Measurements from ENCODE around the gene WFDC8. TPM values are rescaled to one million over a fixed set of nuclear protein-coding genes. Genes with fewer than 3 reads are reported as not detected.

Gene WFDC8
- total RNA-seq, 1 experiment from 2014 or later = not detected

- H3K9me3 Mint-ChIP-seq = peaks cover 3% of the 10 kb centered on the region; the same call in 1 of the 2 replicates
- no peak for ATAC-seq
- no peak for DNase-seq (ENCODE audit: low spot score)
- H3K36me3 Mint-ChIP-seq = no peaks in the 10 kb centered on the region
- no peak within 1 kb of the TSS for H3K4me3 Mint-ChIP-seq
- H3K27ac Mint-ChIP-seq = no peak within 1 kb of the TSS
- TF ChIP-seq CTCF (IDR thresholded peaks at IDR 0.05) = no peak
- H3K27me3 Mint-ChIP-seq (ENCODE audit: low read depth) = no peaks in the 10 kb centered on the region
- H3K4me1 Mint-ChIP-seq = peaks cover 6% of the 10 kb centered on the region
- ChIA-PET POLR2A (no interaction called here), CTCF (interaction anchor here (1.2 to 2.9 kb wide), 5 partner anchors 37 to 401 kb away, joined by 3 to 44 read pairs (median 5); partner anchors contain the start of gene WFDC10A)
Measured at GRCh38 chr20:45539382-45539781, 39.7 kb downstream of the WFDC8 start, which contains the start of gene WFDC6. TSS of gene WFDC6 (minus strand) at chr20:45539482. CDS start at chr20:45539407, 75 bp downstream.

- ChIA-PET CTCF (interaction anchor here (0.6 to 2.9 kb wide), 17 partner anchors 20 to 400 kb away, joined by 3 to 44 read pairs (median 4); partner anchors contain the start of genes SPINT3, WFDC10A and WFDC13), POLR2A (no interaction called here)
- Mint-ChIP-seq H3K27me3 (ENCODE audit: low read depth) (no peaks in the 10 kb centered on the region), H3K9me3 (peaks cover 3% of the 10 kb centered on the region; the same call in 1 of the 2 replicates), H3K36me3 (no peaks in the 10 kb centered on the region), H3K4me1 (peaks cover 6% of the 10 kb centered on the region), H3K4me3 (no peak overlapping the region), H3K27ac (no peak overlapping the region)
- no peak for TF ChIP-seq ZNF317 (CRISPR knock-in tag; IDR thresholded peaks at IDR 0.05; ENCODE audit: borderline replicate concordance, low read depth)
- no peak for TF ChIP-seq HMGXB4 (CRISPR knock-in tag; IDR thresholded peaks at IDR 0.05)
- TF ChIP-seq ERG (CRISPR knock-in tag; IDR thresholded peaks at IDR 0.05) = no peak
- no peak for TF ChIP-seq ATF1 (CRISPR knock-in tag; IDR thresholded peaks at IDR 0.05)
- TF ChIP-seq PREB (CRISPR knock-in tag; IDR thresholded peaks at IDR 0.05; ENCODE audit: borderline replicate concordance) = no peak
- TF ChIP-seq NR1H2 (CRISPR knock-in tag; IDR thresholded peaks at IDR 0.05) = no peak
- ATAC-seq (peak; percentile 89), DNase-seq (ENCODE audit: low spot score) (peak; percentile 60)
Measured at GRCh38 chr20:45538209-45538799, 40.8 kb downstream of the WFDC8 start.

- H3K4me1 Mint-ChIP-seq = no peaks in the 10 kb centered on the region
- no peaks in the 10 kb centered on the region for H3K9me3 Mint-ChIP-seq
- no peak for ATAC-seq
- H3K4me3 Mint-ChIP-seq = no peak overlapping the region
- ChIA-PET POLR2A (no interaction called here), CTCF (no interaction called here)
- no peaks in the 10 kb centered on the region for H3K27me3 Mint-ChIP-seq (ENCODE audit: low read depth)
- no peak overlapping the region for H3K27ac Mint-ChIP-seq
- no peaks in the 10 kb centered on the region for H3K36me3 Mint-ChIP-seq
- no peak for DNase-seq (ENCODE audit: low spot score)
- TF ChIP-seq STAT6 (CRISPR knock-in tag; conservative IDR thresholded peaks at IDR 0.05; ENCODE audit: low read depth) (no peak), MLX (CRISPR knock-in tag; IDR thresholded peaks at IDR 0.05) (no peak), CBFB (CRISPR knock-in tag; IDR thresholded peaks at IDR 0.05; ENCODE audit: low read depth) (no peak), ATF6 (CRISPR knock-in tag; IDR thresholded peaks at IDR 0.05) (no peak), CDX4 (CRISPR knock-in tag; IDR thresholded peaks at IDR 0.05; ENCODE audit: borderline replicate concordance) (no peak), RELA (CRISPR knock-in tag; IDR thresholded peaks at IDR 0.05; ENCODE audit: borderline replicate concordance) (no peak), GRHL2 (CRISPR knock-in tag; IDR thresholded peaks at IDR 0.05; ENCODE audit: insufficient replicate concordance, severe bottlenecking) (no peak), ERG (CRISPR knock-in tag; IDR thresholded peaks at IDR 0.05) (no peak), ESRRA (CRISPR knock-in tag; IDR thresholded peaks at IDR 0.05; ENCODE audit: borderline replicate concordance) (no peak)
Measured at GRCh38 chr20:45527294-45527693, 51.8 kb downstream of the WFDC8 start.
